ENCODE results near the gene CCDC88C.
"Not testable (repeated sequence)": the region's sequence is repeated elsewhere in the genome, so short reads cannot be mapped to it uniquely, and the experiment has no call there.

CCDC88C gene

GRCh38 chr14:91249841-91250616 lies 167.6 kb downstream of the CCDC88C start:
- DNase-seq, result no peak

GRCh38 chr14:91246051-91246852 lies 171.4 kb downstream of the CCDC88C start:
- intact Hi-C loops (cut with DNase I), result no loop called here
- DNase-seq, result no peak

More at GRCh38 chr14:91249841-91250616, 167.6 kb downstream of the CCDC88C start:
- intact Hi-C loops (cut with DNase I), result no loop called here

- DNase-seq; intact Hi-C loops (cut with DNase I): not testable (repeated sequence)
Observed at GRCh38 chr14:91245616-91246015, 172.0 kb downstream of the CCDC88C start.

GRCh38 chr14:91245029-91245428 lies 172.6 kb downstream of the CCDC88C start:
- intact Hi-C loops (cut with DNase I), result no loop called here
- DNase-seq, result no peak

- intact Hi-C loops (cut with DNase I), result no loop called here
- peak in 33 of 42 donors; percentile 11 to 69 (median 49) for DNase-seq
Observed at GRCh38 chr14:91244501-91244901, 173.1 kb downstream of the CCDC88C start, which contains the start of gene GPR68. Gene GPR68, minus strand, starts transcription at chr14:91244704. Its CDS starts 9,654 bp downstream, at chr14:91235050.

GRCh38 chr14:91243074-91243471 lies 174.5 kb downstream of the CCDC88C start:
- no peak for DNase-seq

GRCh38 chr14:91242635-91243034 lies 175.0 kb downstream of the CCDC88C start:
- intact Hi-C loops (cut with DNase I), result no loop called here
- no peak for DNase-seq

More at GRCh38 chr14:91243074-91243471, 174.5 kb downstream of the CCDC88C start:
- intact Hi-C loops (cut with DNase I), result no loop called here

- intact Hi-C loops (cut with DNase I), result no loop called here
- DNase-seq, result peak in 1 of 42 donors; percentile 21
Observed at GRCh38 chr14:91241863-91242262, 175.8 kb downstream of the CCDC88C start.

- intact Hi-C loops (cut with DNase I), result no loop called here
- DNase-seq, result no peak
Observed at GRCh38 chr14:91238661-91239060, 179.0 kb downstream of the CCDC88C start.

GRCh38 chr14:91238085-91238484 lies 179.5 kb downstream of the CCDC88C start:
- intact Hi-C loops (cut with DNase I), result no loop called here
- no peak for DNase-seq

GRCh38 chr14:91237219-91237618 lies 180.4 kb downstream of the CCDC88C start:
- DNase-seq, result no peak

GRCh38 chr14:91235841-91236240 lies 181.8 kb downstream of the CCDC88C start:
- DNase-seq, result no peak
- intact Hi-C loops (cut with DNase I), result no loop called here

More at GRCh38 chr14:91237219-91237618, 180.4 kb downstream of the CCDC88C start:
- intact Hi-C loops (cut with DNase I), result no loop called here

GRCh38 chr14:91234791-91235114 lies 182.9 kb downstream of the CCDC88C start:
- intact Hi-C loops (cut with DNase I), result no loop called here
- DNase-seq, result no peak

- no peak for DNase-seq
Observed at GRCh38 chr14:91233936-91234790, 183.5 kb downstream of the CCDC88C start.

GRCh38 chr14:91232603-91233002 lies 185.0 kb downstream of the CCDC88C start:
- intact Hi-C loops (cut with DNase I), result no loop called here
- DNase-seq, result no peak

More at GRCh38 chr14:91233936-91234790, 183.5 kb downstream of the CCDC88C start:
- intact Hi-C loops (cut with DNase I), result no loop called here

- intact Hi-C loops (cut with DNase I), result no loop called here
- DNase-seq, result no peak
Observed at GRCh38 chr14:91232052-91232451, 185.6 kb downstream of the CCDC88C start.

- no peak for DNase-seq
- intact Hi-C loops (cut with DNase I), result no loop called here
Observed at GRCh38 chr14:91231446-91231845, 186.2 kb downstream of the CCDC88C start.

GRCh38 chr14:91230397-91231035 lies 187.1 kb downstream of the CCDC88C start:
- DNase-seq, result no peak
- intact Hi-C loops (cut with DNase I), result no loop called here

- intact Hi-C loops (cut with DNase I), result no loop called here
- DNase-seq, result no peak
Observed at GRCh38 chr14:91229743-91230200, 187.8 kb downstream of the CCDC88C start.

All from head of caudate nucleus (tissue), 42 donors.